ENCODE results near the gene PMFBP1. TPM values are rescaled to one million over a fixed set of nuclear protein-coding genes. Genes with fewer than 3 reads are reported as not detected.

Gene PMFBP1
- total and polyA plus RNA-seq, 2 donors, result 0.84 to 1.4 TPM

DNA sequence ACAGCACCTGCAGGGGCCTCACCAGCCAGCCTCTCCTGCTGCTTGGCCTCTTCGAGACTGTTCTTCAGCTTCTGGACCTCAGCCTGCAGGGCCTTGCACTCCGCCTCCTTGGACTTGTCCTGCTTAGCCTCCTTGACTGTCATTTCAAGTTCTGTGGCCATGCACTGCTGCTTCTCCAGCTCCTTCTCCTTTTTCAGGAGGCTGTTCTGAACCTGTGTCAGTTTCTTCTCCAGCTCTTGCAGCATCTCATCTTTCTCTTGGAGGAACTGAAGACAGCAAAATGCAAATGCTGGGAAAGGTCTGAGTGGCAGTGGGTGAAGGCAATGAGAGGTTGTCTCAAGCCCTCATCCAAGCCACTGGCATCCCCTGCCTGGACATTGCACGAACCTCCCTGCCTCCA, 39.2 kb downstream of the PMFBP1 start:
- Histone ChIP-seq H3K27ac (ENCODE audit: low read depth) (no peak overlapping the region), H3K36me3 (ENCODE audit: insufficient read depth) (no peaks in the 10 kb centered on the region), H3K4me3 (ENCODE audit: low read depth, low read length) (no peak overlapping the region), H3K4me1 (ENCODE audit: insufficient read depth) (no peaks in the 10 kb centered on the region)
- DNase-seq (ENCODE audit: extremely low spot score), result no peak
- WGBS, result 87% methylated on average over 3 of the region's 3 CpGs

GRCh38 chr16:72131036-72131435, 40.9 kb downstream of the PMFBP1 start:
- no peak for DNase-seq (ENCODE audit: extremely low spot score)
- no peaks in the 10 kb centered on the region for H3K4me1 ChIP-seq (ENCODE audit: insufficient read depth)
- WGBS, result 76% methylated on average over 6 of the region's 6 CpGs

GRCh38 chr16:72129976-72130656, 41.8 kb downstream of the PMFBP1 start:
- no peaks in the 10 kb centered on the region for H3K36me3 ChIP-seq (ENCODE audit: insufficient read depth)
- H3K27ac ChIP-seq (ENCODE audit: low read depth), result no peak overlapping the region
- WGBS, result 83% methylated on average over 7 of the region's 7 CpGs
- H3K4me1 ChIP-seq (ENCODE audit: insufficient read depth), result no peaks in the 10 kb centered on the region
- no peak for DNase-seq (ENCODE audit: extremely low spot score)
- no peak overlapping the region for H3K4me3 ChIP-seq (ENCODE audit: low read depth, low read length)

More at GRCh38 chr16:72131036-72131435, 40.9 kb downstream of the PMFBP1 start:
- no peak overlapping the region for H3K27ac ChIP-seq (ENCODE audit: low read depth)
- no peaks in the 10 kb centered on the region for H3K36me3 ChIP-seq (ENCODE audit: insufficient read depth)
- H3K4me3 ChIP-seq (ENCODE audit: low read depth, low read length), result no peak overlapping the region

DNA sequence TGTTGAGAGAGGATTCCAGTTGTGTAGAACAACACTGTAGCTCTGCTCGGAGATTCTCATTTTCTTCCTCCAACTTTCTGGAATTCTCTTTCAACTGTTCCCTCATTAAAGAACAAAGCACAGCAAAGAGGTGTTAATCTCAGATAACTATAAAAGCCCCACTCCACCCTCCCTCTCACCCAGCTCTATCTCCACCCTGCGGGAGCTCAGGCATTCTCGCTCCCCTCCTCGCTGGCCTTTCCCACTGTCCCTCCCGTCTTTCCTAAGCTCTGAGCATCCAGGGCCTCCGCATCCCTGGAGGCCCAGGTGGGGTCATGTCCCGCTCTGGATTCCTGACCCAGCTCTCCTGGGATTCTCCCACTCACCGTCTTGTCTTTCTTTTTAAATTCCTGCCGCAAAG, 43.3 kb downstream of the PMFBP1 start:
- Histone ChIP-seq H3K4me3 (ENCODE audit: low read depth, low read length) (no peak overlapping the region), H3K36me3 (ENCODE audit: insufficient read depth) (no peaks in the 10 kb centered on the region), H3K27ac (ENCODE audit: low read depth) (no peak overlapping the region), H3K4me1 (ENCODE audit: insufficient read depth) (no peaks in the 10 kb centered on the region)
- no peak for DNase-seq (ENCODE audit: extremely low spot score)
- 73% methylated on average over 9 of the region's 9 CpGs for WGBS

DNA sequence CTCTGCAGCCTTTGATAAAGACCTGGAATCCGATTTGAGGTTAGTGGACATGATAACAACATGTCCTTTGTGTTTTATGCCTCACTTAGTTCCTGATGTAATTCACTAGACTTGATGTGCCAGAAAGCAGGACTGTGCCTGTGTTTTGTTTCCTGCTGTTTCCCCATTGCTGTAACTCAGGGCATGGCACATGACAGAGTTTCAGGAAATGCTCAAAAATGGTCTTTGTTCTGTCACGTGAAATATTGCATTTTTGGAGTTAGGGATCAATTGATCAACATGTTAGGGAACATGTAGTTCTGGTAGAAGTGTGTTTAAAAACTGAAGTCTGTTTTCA, 45.6 kb downstream of the PMFBP1 start:
- H3K4me3 ChIP-seq (ENCODE audit: low read depth, low read length), result no peak overlapping the region
- no peaks in the 10 kb centered on the region for H3K36me3 ChIP-seq (ENCODE audit: insufficient read depth)
- no peak for DNase-seq (ENCODE audit: extremely low spot score)
- no peaks in the 10 kb centered on the region for H3K4me1 ChIP-seq (ENCODE audit: insufficient read depth)
- WGBS, result 68% methylated on average over 2 of the region's 2 CpGs
- no peak overlapping the region for H3K27ac ChIP-seq (ENCODE audit: low read depth)

GRCh38 chr16:72125635-72126428, 46.1 kb downstream of the PMFBP1 start:
- H3K4me3 ChIP-seq (ENCODE audit: low read depth, low read length), result no peak overlapping the region
- DNase-seq (ENCODE audit: extremely low spot score), result no peak
- H3K27ac ChIP-seq (ENCODE audit: low read depth), result no peak overlapping the region
- WGBS, result 85% methylated on average over 9 of the region's 9 CpGs
- no peaks in the 10 kb centered on the region for H3K4me1 ChIP-seq (ENCODE audit: insufficient read depth)
- no peaks in the 10 kb centered on the region for H3K36me3 ChIP-seq (ENCODE audit: insufficient read depth)

GRCh38 chr16:72124761-72125634, 47.0 kb downstream of the PMFBP1 start:
- peak; percentile 42 for DNase-seq (ENCODE audit: extremely low spot score)
- 34% methylated on average over 13 of the region's 13 CpGs for WGBS
- Histone ChIP-seq H3K27ac (ENCODE audit: low read depth) (no peak overlapping the region), H3K4me1 (ENCODE audit: insufficient read depth) (no peaks in the 10 kb centered on the region), H3K36me3 (ENCODE audit: insufficient read depth) (no peaks in the 10 kb centered on the region), H3K4me3 (ENCODE audit: low read depth, low read length) (no peak overlapping the region)

- WGBS, result 85% methylated on average over 3 of the region's 3 CpGs
- H3K4me1 ChIP-seq (ENCODE audit: insufficient read depth), result no peaks in the 10 kb centered on the region
- no peak overlapping the region for H3K27ac ChIP-seq (ENCODE audit: low read depth)
- H3K36me3 ChIP-seq (ENCODE audit: insufficient read depth), result no peaks in the 10 kb centered on the region
- no peak for DNase-seq (ENCODE audit: extremely low spot score)
- H3K4me3 ChIP-seq (ENCODE audit: low read depth, low read length), result no peak overlapping the region
These were observed 47.8 kb downstream of the PMFBP1 start for GRCh38 chr16:72124148-72124547.

GRCh38 chr16:72123426-72123825, 48.5 kb downstream of the PMFBP1 start:
- H3K4me1 ChIP-seq (ENCODE audit: insufficient read depth), result no peaks in the 10 kb centered on the region
- no peak overlapping the region for H3K4me3 ChIP-seq (ENCODE audit: low read depth, low read length)
- WGBS, result 63% methylated on average over 8 of the region's 8 CpGs
- no peaks in the 10 kb centered on the region for H3K36me3 ChIP-seq (ENCODE audit: insufficient read depth)
- DNase-seq (ENCODE audit: extremely low spot score), result no peak
- no peak overlapping the region for H3K27ac ChIP-seq (ENCODE audit: low read depth)

DNA sequence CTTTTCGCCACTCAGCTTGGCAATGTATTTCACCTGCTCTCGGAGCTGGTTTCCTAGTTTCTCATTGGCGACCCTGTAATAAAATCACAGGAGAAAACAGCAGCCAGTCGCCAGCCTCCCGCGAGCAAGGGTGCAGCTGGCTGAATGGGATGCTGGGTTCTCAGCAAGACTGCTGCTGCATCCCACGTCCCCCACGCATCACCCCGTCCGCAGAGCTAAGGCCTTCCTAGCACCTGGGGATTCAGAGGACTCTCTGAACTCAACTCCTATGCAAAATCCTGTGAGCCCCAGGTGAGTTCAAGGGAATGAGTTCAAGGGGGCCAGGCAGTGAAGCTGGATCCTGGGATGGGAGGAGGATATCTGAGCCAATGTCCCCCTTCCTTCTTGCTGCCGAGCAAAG, 49.0 kb downstream of the PMFBP1 start:
- no peak overlapping the region for H3K27ac ChIP-seq (ENCODE audit: low read depth)
- H3K36me3 ChIP-seq (ENCODE audit: insufficient read depth), result no peaks in the 10 kb centered on the region
- 83% methylated on average over 11 of the region's 11 CpGs for WGBS
- no peak overlapping the region for H3K4me3 ChIP-seq (ENCODE audit: low read depth, low read length)
- DNase-seq (ENCODE audit: extremely low spot score), result no peak
- H3K4me1 ChIP-seq (ENCODE audit: insufficient read depth), result no peaks in the 10 kb centered on the region

GRCh38 chr16:72122308-72122707, 49.6 kb downstream of the PMFBP1 start:
- no peak overlapping the region for H3K4me3 ChIP-seq (ENCODE audit: low read depth, low read length)
- 97% methylated on average over 2 of the region's 2 CpGs for WGBS

DNA sequence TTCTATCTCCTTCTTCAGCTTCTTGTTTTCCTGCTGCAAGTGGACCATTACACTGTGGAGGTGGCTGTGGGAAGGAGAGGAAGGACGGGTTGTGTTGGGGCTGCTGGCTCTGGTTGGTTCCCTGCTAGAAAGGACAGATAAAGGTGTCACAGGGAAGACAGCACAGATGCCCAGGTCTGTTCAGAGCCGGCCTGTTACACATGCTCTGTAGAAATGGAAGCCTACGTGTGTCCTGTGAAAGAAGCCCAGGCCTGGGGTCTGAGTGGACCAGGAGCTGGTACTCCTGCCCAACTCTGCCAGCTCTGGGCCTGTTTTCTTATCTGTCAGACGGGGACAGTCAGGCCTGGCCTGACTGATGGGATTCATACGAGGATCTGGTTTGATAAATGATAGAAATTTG, 51.9 kb downstream of the PMFBP1 start:
- 89% methylated on average over 5 of the region's 5 CpGs for WGBS
- H3K27ac ChIP-seq (ENCODE audit: low read depth), result no peak overlapping the region
- H3K4me3 ChIP-seq (ENCODE audit: low read depth, low read length), result no peak overlapping the region
- DNase-seq (ENCODE audit: extremely low spot score), result no peak
- no peaks in the 10 kb centered on the region for H3K36me3 ChIP-seq (ENCODE audit: insufficient read depth)
- no peaks in the 10 kb centered on the region for H3K4me1 ChIP-seq (ENCODE audit: insufficient read depth)

More at GRCh38 chr16:72122308-72122707, 49.6 kb downstream of the PMFBP1 start:
- H3K27ac ChIP-seq (ENCODE audit: low read depth), result no peak overlapping the region
- H3K4me1 ChIP-seq (ENCODE audit: insufficient read depth), result no peaks in the 10 kb centered on the region
- DNase-seq (ENCODE audit: extremely low spot score), result no peak
- H3K36me3 ChIP-seq (ENCODE audit: insufficient read depth), result no peaks in the 10 kb centered on the region

DNA sequence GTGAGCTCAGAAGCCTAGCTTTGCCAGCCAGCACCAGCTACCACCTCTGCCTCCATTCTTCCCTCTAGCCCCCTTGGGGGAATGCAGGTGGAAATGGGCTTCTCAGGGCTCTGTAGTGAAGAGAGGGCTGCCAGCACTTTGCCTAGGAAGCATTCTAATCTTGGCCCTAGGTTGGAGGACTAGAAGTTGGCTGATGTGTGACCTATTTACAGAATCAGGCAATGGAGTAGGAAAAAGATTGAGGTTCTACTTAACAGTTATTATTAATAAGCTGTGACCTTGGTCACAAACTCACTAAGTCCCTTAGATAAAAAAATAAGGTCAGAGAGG, 58.4 kb downstream of the PMFBP1 start:
- Histone ChIP-seq H3K36me3 (ENCODE audit: insufficient read depth) (peaks cover 15% of the 10 kb centered on the region), H3K4me1 (ENCODE audit: insufficient read depth) (no peaks in the 10 kb centered on the region), H3K4me3 (ENCODE audit: low read depth, low read length) (no peak overlapping the region), H3K27ac (ENCODE audit: low read depth) (no peak overlapping the region)
- DNase-seq (ENCODE audit: extremely low spot score), result no peak

All from urinary bladder (tissue), 4 donors.